ENCODE measurements around the gene SPRR2D.
"Not testable (repeated sequence)": the region's sequence is repeated elsewhere in the genome, so short reads cannot be mapped to it uniquely, and the experiment has no call there.

Gene SPRR2D

DNA sequence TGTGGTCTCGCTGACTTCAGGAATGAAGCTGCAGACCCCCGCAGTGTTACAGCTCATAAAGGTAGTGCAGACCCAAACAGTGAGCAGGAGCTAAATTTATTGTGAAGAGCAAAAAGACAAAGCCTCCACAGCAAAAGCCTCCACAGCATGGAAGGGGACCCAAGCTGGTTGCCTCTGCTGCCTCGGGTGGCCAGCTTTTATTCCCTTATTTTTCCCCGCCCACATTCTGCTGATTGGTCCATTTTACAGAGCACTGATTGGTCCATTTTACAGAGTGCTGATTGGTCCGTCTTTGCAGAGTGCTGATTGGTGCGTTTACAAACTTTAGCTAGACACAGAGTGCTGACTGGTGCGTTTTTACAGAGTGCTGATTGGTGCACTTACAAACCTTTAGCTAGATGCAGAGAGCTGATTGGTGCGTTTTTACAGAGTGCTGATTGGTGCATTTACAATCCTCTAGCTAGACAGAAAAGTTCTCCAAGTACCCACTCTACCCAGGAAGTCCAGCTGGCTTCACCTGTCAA is 29.6 kb downstream of the SPRR2D start:
- DNase-seq (ENCODE audit: low read depth): not testable (repeated sequence)

DNA sequence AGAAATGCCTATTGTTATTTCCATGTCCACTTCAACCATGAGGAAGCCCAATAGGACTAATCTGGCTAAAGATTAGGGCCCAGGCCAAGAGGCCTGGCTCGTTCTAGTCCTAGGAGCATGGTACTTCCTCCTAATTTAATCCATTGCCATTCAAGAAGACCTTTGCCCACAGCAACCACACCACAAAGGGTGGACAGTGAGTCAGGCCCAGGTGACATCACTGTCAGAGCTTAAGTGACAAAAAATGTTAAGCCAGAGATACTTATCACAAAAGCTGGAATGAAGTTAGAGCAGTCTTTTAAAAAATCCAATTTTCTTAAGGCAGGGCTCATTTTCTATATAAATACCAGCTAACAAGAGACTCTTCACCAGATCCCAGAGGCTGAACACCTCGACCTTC is 39.5 kb downstream of the SPRR2D start, which contains the start of gene SPRR3:
Gene SPRR3, plus strand, starts transcription at position 368 of the 400 bp plus-strand sequence. CDS start 1,272 bp downstream, outside the sequence.
- DNase-seq (ENCODE audit: low read depth): no peak

- no peak for DNase-seq (ENCODE audit: low read depth)
These were observed 40.6 kb downstream of the SPRR2D start for GRCh38 chr1:153000294-153000693.

GRCh38 chr1:152999818-153000217 is 41.1 kb downstream of the SPRR2D start:
- no peak for DNase-seq (ENCODE audit: low read depth)

- DNase-seq (ENCODE audit: low read depth): no peak
These were observed 42.4 kb downstream of the SPRR2D start for GRCh38 chr1:152998476-152998875.

DNA sequence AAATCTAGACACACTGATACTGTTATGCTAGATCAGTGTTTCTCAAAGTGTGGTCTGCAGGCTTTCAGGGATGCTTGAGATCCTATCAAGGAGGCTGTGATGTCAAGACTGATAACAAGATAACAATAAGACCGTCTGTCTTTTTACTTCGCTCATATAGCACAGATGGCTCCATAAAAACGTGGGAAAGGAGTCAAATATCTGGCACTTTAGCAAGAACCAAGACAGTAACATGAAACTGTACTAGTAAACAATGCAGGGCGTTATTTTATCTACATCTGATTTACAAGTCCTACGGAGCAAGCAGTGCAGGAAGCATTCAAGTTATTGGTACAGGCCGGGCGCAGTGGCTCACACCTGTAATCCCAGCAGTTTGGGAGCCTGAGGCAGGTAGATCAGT is 43.0 kb downstream of the SPRR2D start:
- no peak for DNase-seq (ENCODE audit: low read depth)

GRCh38 chr1:152996633-152997400 is 44.1 kb downstream of the SPRR2D start:
- no peak for DNase-seq (ENCODE audit: low read depth)

GRCh38 chr1:152995842-152996241 is 45.1 kb downstream of the SPRR2D start:
- no peak for DNase-seq (ENCODE audit: low read depth)

GRCh38 chr1:152993186-152993585 is 47.7 kb downstream of the SPRR2D start:
- DNase-seq (ENCODE audit: low read depth): no peak

Measured in GM04504 (cell line).